Measurements from ENCODE around the gene TTC12.

The TTC12 gene

DNA sequence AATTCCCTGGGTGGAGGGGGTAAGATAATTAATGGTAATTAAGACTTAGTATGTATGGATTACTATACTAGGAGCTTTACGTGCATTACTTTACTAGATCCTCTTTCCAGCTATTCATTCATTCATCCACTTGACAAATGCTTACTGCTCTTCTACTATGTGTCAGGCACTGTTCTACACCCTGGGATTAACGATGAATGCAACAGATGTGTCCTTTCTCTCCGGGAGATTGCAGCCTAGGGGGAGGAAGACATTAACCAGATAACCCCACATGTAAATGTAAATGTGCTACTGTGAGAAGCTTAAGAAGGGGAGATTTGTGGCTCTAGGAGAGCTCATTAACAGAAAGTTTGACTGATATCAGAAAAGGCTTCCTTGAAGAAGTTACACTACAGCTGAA lies 74.9 kb downstream of the TTC12 start:
- Histone ChIP-seq H3K4me3 (ENCODE audit: severe bottlenecking) (no peak overlapping the region), H3K27me3 (ENCODE audit: insufficient read depth, poor library complexity, severe bottlenecking) (no peaks in the 10 kb centered on the region), H3K4me1 (ENCODE audit: insufficient read depth, poor library complexity, severe bottlenecking) (peaks cover 15% of the 10 kb centered on the region), H3K36me3 (ENCODE audit: low read depth) (no peaks in the 10 kb centered on the region), H3K27ac (ENCODE audit: poor library complexity, severe bottlenecking) (no peak overlapping the region), H3K9me3 (ENCODE audit: severe bottlenecking) (no peaks in the 10 kb centered on the region)
- TF ChIP-seq, protein P1, sequence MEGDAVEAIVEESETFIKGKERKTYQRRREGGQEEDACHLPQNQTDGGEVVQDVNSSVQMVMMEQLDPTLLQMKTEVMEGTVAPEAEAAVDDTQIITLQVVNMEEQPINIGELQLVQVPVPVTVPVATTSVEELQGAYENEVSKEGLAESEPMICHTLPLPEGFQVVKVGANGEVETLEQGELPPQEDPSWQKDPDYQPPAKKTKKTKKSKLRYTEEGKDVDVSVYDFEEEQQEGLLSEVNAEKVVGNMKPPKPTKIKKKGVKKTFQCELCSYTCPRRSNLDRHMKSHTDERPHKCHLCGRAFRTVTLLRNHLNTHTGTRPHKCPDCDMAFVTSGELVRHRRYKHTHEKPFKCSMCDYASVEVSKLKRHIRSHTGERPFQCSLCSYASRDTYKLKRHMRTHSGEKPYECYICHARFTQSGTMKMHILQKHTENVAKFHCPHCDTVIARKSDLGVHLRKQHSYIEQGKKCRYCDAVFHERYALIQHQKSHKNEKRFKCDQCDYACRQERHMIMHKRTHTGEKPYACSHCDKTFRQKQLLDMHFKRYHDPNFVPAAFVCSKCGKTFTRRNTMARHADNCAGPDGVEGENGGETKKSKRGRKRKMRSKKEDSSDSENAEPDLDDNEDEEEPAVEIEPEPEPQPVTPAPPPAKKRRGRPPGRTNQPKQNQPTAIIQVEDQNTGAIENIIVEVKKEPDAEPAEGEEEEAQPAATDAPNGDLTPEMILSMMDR (IDR thresholded peaks at IDR 0.05; ENCODE audit: poor library complexity, severe bottlenecking) = no peak
- ATAC-seq (ENCODE audit: low read depth) (no peak), DNase-seq (ENCODE audit: low spot score) (no peak)

DNA sequence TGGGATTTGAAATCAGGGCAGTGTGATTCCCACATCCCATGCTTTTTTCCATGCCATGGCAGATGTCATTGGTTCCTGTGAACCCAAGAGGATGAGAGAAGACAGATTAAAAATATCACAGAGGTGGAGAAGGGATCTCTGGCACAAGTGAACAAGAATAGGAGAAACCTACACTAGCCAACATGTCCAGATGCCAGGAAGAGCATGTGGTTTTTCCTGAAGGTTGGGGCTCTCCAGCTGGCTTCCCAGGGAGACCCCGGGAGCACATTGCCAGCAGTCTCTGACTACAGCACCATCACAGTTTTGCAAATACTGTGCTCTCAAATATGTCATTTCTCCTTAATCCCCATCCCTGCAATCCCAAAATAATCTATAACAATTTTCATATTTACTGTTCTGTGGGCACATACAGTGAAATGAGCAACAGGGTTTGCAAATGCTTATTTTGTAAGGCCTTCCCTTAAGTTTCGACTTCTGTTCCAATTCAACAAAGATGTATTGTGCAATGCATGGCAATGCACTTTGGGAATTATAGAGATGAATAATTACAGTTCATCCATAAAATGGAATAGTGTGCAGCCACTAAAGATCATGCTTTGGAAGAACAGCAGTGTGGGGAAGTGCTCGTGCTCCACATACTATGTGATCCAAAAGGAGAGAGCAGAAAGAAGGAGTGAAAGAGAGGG lies 78.0 kb downstream of the TTC12 start:
- TF ChIP-seq, protein P1 (IDR thresholded peaks at IDR 0.05; ENCODE audit: poor library complexity, severe bottlenecking) = no peak
- Histone ChIP-seq H3K9me3 (ENCODE audit: severe bottlenecking) (no peaks in the 10 kb centered on the region), H3K4me1 (ENCODE audit: insufficient read depth, poor library complexity, severe bottlenecking) (no peaks in the 10 kb centered on the region), H3K27me3 (ENCODE audit: insufficient read depth, poor library complexity, severe bottlenecking) (no peaks in the 10 kb centered on the region), H3K36me3 (ENCODE audit: low read depth) (no peaks in the 10 kb centered on the region), H3K4me3 (ENCODE audit: severe bottlenecking) (no peak overlapping the region), H3K27ac (ENCODE audit: poor library complexity, severe bottlenecking) (no peak overlapping the region)
- DNase-seq (ENCODE audit: low spot score) (no peak), ATAC-seq (ENCODE audit: low read depth) (no peak)

DNA sequence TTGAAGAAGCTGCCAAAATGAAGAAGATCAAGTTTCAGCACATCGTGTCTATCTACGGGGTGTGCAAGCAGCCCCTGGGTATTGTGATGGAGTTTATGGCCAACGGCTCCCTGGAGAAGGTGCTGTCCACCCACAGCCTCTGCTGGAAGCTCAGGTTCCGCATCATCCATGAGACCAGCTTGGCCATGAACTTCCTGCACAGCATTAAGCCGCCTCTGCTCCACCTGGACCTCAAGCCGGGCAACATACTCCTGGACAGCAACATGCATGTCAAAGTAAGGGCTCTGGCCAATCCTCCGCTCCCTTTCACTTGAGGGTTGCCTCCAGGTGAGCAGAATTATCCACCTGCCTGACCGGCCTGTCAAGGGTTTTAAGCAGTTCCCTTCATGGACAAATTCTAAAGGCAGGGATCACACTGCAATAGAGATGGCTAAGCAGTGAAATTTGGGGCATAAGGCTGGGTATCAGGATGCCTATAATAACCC lies 79.2 kb downstream of the TTC12 start:
- TF ChIP-seq, protein P1 (IDR thresholded peaks at IDR 0.05; ENCODE audit: poor library complexity, severe bottlenecking) = no peak
- no peak for ATAC-seq (ENCODE audit: low read depth)

DNA sequence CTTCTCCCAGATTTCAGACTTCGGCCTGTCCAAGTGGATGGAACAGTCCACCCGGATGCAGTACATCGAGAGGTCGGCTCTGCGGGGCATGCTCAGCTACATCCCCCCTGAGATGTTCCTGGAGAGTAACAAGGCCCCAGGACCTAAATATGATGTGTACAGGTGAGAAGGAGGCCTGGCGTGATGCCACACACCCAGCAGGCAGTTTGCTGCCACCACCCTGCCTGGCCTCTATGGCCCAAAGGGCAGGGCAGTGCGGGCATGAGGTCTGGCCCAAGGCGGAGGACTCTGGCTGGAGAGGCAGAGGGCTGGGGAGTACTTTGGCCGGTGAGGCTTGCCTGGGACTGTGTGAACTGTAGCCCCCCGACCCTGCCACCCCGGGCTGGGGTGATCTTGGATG lies 80.5 kb downstream of the TTC12 start:
- Histone ChIP-seq H3K9me3 (ENCODE audit: severe bottlenecking) (no peaks in the 10 kb centered on the region), H3K27me3 (ENCODE audit: insufficient read depth, poor library complexity, severe bottlenecking) (no peaks in the 10 kb centered on the region), H3K36me3 (ENCODE audit: low read depth) (no peaks in the 10 kb centered on the region), H3K27ac (ENCODE audit: poor library complexity, severe bottlenecking) (no peak overlapping the region), H3K4me3 (ENCODE audit: severe bottlenecking) (no peak overlapping the region), H3K4me1 (ENCODE audit: insufficient read depth, poor library complexity, severe bottlenecking) (no peaks in the 10 kb centered on the region)
- ATAC-seq (ENCODE audit: low read depth) (no peak), DNase-seq (ENCODE audit: low spot score) (no peak)
- TF ChIP-seq, protein P1 (IDR thresholded peaks at IDR 0.05; ENCODE audit: poor library complexity, severe bottlenecking) = no peak

More for the DNA sequence above, 79.2 kb downstream of the TTC12 start:
- Histone ChIP-seq H3K9me3 (ENCODE audit: severe bottlenecking) (no peaks in the 10 kb centered on the region), H3K4me1 (ENCODE audit: insufficient read depth, poor library complexity, severe bottlenecking) (no peaks in the 10 kb centered on the region), H3K27me3 (ENCODE audit: insufficient read depth, poor library complexity, severe bottlenecking) (no peaks in the 10 kb centered on the region), H3K36me3 (ENCODE audit: low read depth) (no peaks in the 10 kb centered on the region), H3K27ac (ENCODE audit: poor library complexity, severe bottlenecking) (no peak overlapping the region), H3K4me3 (ENCODE audit: severe bottlenecking) (no peak overlapping the region)
- DNase-seq (ENCODE audit: low spot score) = no peak

DNA sequence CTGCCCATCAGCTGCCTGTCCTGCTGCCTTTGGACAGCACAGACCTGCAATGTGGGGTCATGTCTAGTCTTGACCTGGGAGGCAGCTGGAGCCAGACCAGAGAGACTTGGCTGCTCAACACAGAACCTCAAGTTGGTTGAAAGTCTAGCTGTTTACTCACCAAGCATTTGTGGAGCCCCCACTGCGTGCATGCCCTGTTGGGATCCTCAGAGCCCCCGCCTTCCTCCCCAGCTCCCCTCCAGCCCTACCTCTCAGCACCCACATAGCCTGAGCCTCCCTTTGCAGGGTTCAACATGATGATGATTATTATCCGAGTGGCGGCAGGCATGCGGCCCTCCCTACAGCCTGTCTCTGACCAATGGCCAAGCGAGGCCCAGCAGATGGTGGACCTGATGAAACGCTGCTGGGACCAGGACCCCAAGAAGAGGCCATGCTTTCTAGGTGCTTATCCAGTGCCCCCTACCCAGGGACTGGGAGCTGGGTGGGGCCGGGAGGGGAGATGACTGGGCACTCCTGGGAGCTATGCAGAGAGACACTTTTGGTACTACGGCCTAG lies 81.5 kb downstream of the TTC12 start:
- no peaks in the 10 kb centered on the region for H3K4me1 ChIP-seq (ENCODE audit: insufficient read depth, poor library complexity, severe bottlenecking)
- H3K36me3 ChIP-seq (ENCODE audit: low read depth) = no peaks in the 10 kb centered on the region
- ATAC-seq (ENCODE audit: low read depth) (no peak), DNase-seq (ENCODE audit: low spot score) (no peak)
- H3K27me3 ChIP-seq (ENCODE audit: insufficient read depth, poor library complexity, severe bottlenecking) = no peaks in the 10 kb centered on the region
- TF ChIP-seq, protein P1 (IDR thresholded peaks at IDR 0.05; ENCODE audit: poor library complexity, severe bottlenecking) = no peak
- no peaks in the 10 kb centered on the region for H3K9me3 ChIP-seq (ENCODE audit: severe bottlenecking)
- H3K4me3 ChIP-seq (ENCODE audit: severe bottlenecking) = no peak overlapping the region
- H3K27ac ChIP-seq (ENCODE audit: poor library complexity, severe bottlenecking) = no peak overlapping the region

Measured in RWPE2 (cell line).